Thyroid gland (tissue), 4 donors: ENCODE data around the gene ROCK2. TPM values are rescaled to one million over a fixed set of nuclear protein-coding genes. Genes with fewer than 3 reads are reported as not detected.
"Not testable (repeated sequence)": the region's sequence is repeated elsewhere in the genome, so short reads cannot be mapped to it uniquely, and the experiment has no call there.

Experiments
- DNase-seq, 2 donors: peaks; one replicate each; pipeline ENCODE4 v3.0.0-alpha.2; 2019
- H3K27ac ChIP-seq, 3 donors: fragments of 200-600 bp; sonication (generic); 1 replicate in 2 of 3; 2 replicates in 1 of 3; pipeline ENCODE4 v1.5.1; 2016 to 2019; ENCODE audit warnings: mild to moderate bottlenecking in 1 of 3, moderate library complexity in 1 of 3
- H3K27me3 ChIP-seq: fragments of 200-600 bp; sonication (generic); one replicate; pipeline ENCODE4 v1.5.1; 2019
- H3K36me3 ChIP-seq, 2 donors: fragments of 200-600 bp; sonication (generic); one replicate each; pipeline ENCODE4 v1.5.1; 2016 to 2019
- H3K4me1 ChIP-seq, 2 donors: fragments of 200-600 bp; sonication (generic); one replicate each; pipeline ENCODE4 v1.5.1; 2017 to 2019
- H3K4me3 ChIP-seq, 3 donors: fragments of 200-600 bp; sonication (generic); replicated peaks in 1 of 3; 1 replicate in 2 of 3; 2 replicates in 1 of 3; pipeline ENCODE4 v1.5.1; 2016; ENCODE audit warnings: mild to moderate bottlenecking in 1 of 3
- H3K9me3 ChIP-seq: fragments of 200-600 bp; sonication (generic); one replicate; pipeline ENCODE4 v1.5.1; 2017
- POLR2A ChIP-seq, 2 donors: fragments of 450-650 bp; IDR thresholded peaks; one replicate each; pipeline ENCODE4 v1.6.1; 2017; ENCODE audit warnings: antibody characterized with exemption in 2 of 2, mild to moderate bottlenecking in 2 of 2, moderate library complexity in 1 of 2
- WGBS, 2 donors: methylation state at CpG; one replicate each; pipeline ENCODE4 v1.1.5; 2017; 5-methylcytosine and 5-hydroxymethylcytosine counted together
- intact Hi-C: fragments of 100-400 bp; cut with DNase I; formaldehyde crosslinking; loops from one replicate; pipeline ENCODE4 v1.15.1; 2023
- total RNA-seq, 4 donors: library from RNA; depleted of rRNA; stranded (reverse); fragments of >200 nt; gene quantifications; one replicate each; pipeline ENCODE4 v1.2.3, GENCODE V29; 2016
- TF ChIP-seq, protein P1 (sequence below), 6 experiments: fragments of 200-600 bp in 3 of 6; fragments of 450-650 bp in 3 of 6; sonication (generic) in 3 of 6; IDR thresholded peaks; one replicate each; pipeline ENCODE4 v1.5.1; 2016 to 2019; ENCODE audit warnings: antibody characterized with exemption in 6 of 6, mild to moderate bottlenecking in 2 of 6, inconsistent platforms in 1 of 6, moderate library complexity in 1 of 6

The ROCK2 gene
- total RNA-seq, 4 donors from 2014 or later = 37.3 to 47.5 (median 42.1) TPM

DNA sequence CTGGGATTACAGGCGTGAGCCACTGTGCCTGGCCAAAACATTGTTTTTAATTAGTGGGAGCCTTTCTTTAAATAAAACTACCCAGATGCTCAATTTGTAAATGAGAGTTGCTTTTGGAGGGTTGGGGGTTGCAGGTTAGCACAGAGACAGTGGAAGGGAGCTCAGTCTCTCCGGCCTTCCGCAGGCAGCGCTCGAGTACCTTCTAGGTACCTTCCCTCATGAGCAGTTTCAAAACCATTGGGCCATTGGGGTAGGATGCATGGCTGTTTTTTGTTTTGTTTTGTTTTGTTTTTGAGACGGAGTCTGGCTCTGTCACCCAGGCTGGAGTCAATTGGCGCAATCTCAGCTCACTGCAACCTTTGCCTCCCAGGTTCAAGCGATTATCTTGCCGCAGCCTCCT is 170.2 kb downstream of the ROCK2 start:
- WGBS, 2 donors = 97% methylated on average over 9 of the region's 9 CpGs

GRCh38 chr2:11169333-11169732 is 175.1 kb downstream of the ROCK2 start:
- intact Hi-C loops = no loop called here
- TF ChIP-seq POLR2A (IDR thresholded peaks at IDR 0.05) = no peak
- TF ChIP-seq, protein P1, sequence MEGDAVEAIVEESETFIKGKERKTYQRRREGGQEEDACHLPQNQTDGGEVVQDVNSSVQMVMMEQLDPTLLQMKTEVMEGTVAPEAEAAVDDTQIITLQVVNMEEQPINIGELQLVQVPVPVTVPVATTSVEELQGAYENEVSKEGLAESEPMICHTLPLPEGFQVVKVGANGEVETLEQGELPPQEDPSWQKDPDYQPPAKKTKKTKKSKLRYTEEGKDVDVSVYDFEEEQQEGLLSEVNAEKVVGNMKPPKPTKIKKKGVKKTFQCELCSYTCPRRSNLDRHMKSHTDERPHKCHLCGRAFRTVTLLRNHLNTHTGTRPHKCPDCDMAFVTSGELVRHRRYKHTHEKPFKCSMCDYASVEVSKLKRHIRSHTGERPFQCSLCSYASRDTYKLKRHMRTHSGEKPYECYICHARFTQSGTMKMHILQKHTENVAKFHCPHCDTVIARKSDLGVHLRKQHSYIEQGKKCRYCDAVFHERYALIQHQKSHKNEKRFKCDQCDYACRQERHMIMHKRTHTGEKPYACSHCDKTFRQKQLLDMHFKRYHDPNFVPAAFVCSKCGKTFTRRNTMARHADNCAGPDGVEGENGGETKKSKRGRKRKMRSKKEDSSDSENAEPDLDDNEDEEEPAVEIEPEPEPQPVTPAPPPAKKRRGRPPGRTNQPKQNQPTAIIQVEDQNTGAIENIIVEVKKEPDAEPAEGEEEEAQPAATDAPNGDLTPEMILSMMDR (IDR thresholded peaks at IDR 0.05) = no peak
- H3K36me3 ChIP-seq = no peaks in the 10 kb centered on the region
- WGBS, 2 donors = 79 to 80% methylated on average over 13 of the region's 13 CpGs
- no peaks in the 10 kb centered on the region for H3K27me3 ChIP-seq
- no peaks in the 10 kb centered on the region for H3K4me1 ChIP-seq
- no peak overlapping the region for H3K27ac ChIP-seq
- H3K4me3 ChIP-seq = no peak overlapping the region
- DNase-seq = no peak
- no peaks in the 10 kb centered on the region for H3K9me3 ChIP-seq

More for the DNA sequence above, 170.2 kb downstream of the ROCK2 start:
- Histone ChIP-seq H3K9me3 (no peaks in the 10 kb centered on the region), H3K4me3 (no peak overlapping the region), H3K4me1 (no peaks in the 10 kb centered on the region), H3K27ac (no peak overlapping the region), H3K36me3 (no peaks in the 10 kb centered on the region), H3K27me3 (no peaks in the 10 kb centered on the region)
- no peak for DNase-seq
- intact Hi-C loops = no loop called here
- no peak for TF ChIP-seq POLR2A (IDR thresholded peaks at IDR 0.05)
- TF ChIP-seq, protein P1 (IDR thresholded peaks at IDR 0.05) = no peak

- Histone ChIP-seq H3K36me3 (no peaks in the 10 kb centered on the region), H3K4me3 (no peak overlapping the region), H3K27me3 (no peaks in the 10 kb centered on the region), H3K27ac (no peak overlapping the region), H3K4me1 (no peaks in the 10 kb centered on the region), H3K9me3 (no peaks in the 10 kb centered on the region)
- TF ChIP-seq, protein P1 (IDR thresholded peaks at IDR 0.05) = no peak
- TF ChIP-seq POLR2A (IDR thresholded peaks at IDR 0.05) = no peak
- WGBS, 2 donors = 84 to 87% methylated on average over 9 of the region's 9 CpGs
- DNase-seq = no peak
- intact Hi-C loops = no loop called here
These were observed 175.9 kb downstream of the ROCK2 start for GRCh38 chr2:11168488-11168887.

GRCh38 chr2:11166476-11166875 is 178.0 kb downstream of the ROCK2 start:
- intact Hi-C loops = no loop called here
- Histone ChIP-seq H3K27ac (no peak overlapping the region), H3K4me3 (no peak overlapping the region), H3K9me3 (no peaks in the 10 kb centered on the region), H3K36me3 (no peaks in the 10 kb centered on the region), H3K27me3 (no peaks in the 10 kb centered on the region), H3K4me1 (no peaks in the 10 kb centered on the region)
- TF ChIP-seq, protein P1 (IDR thresholded peaks at IDR 0.05) = no peak
- TF ChIP-seq POLR2A (IDR thresholded peaks at IDR 0.05) = no peak
- DNase-seq = no peak
- 90% methylated on average over 10 of the region's 10 CpGs for WGBS, 2 donors

DNA sequence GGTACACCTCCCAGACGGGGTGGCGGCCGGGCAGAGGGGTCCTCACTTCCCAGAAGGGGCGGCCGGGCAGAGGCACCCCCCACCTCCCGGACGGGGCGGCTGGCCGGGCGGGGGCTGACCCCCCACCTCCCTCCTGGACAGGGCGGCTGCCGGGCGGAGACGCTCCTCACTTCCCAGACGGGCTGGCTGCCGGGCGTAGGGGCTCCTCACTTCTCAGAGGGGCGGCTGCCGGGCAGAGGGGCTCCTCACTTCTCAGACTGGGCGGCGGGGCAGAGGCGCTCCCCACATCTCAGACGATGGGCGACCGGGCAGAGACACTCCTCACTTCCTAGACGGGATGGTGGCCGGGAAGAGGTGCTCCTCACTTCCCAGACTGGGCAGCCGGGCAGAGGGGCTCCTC is 179.4 kb downstream of the ROCK2 start:
- H3K4me1 ChIP-seq, H3K27ac ChIP-seq, intact Hi-C loops, DNase-seq, H3K36me3 ChIP-seq, H3K27me3 ChIP-seq, H3K9me3 ChIP-seq, H3K4me3 ChIP-seq: not testable (repeated sequence)
- 90 to 96% methylated on average over 5 to 10 of the region's 28 CpGs for WGBS, 2 donors
